H9 (cell line): ENCODE data around the gene ZSWIM5. TPM values are rescaled to one million over a fixed set of nuclear protein-coding genes. Genes with fewer than 3 reads are reported as not detected.

Experiments used
- DNase-seq: peaks from one replicate; pipeline ENCODE4 v3.0.0-alpha.2; 2017
- H2AFZ ChIP-seq: one replicate; pipeline ENCODE4 v1.6.1; 2013; ENCODE audit warnings: mild to moderate bottlenecking, low read length, control low read depth, moderate library complexity
- H2AK5ac ChIP-seq: 2 replicates; pipeline ENCODE4 v1.6.1; 2013; ENCODE audit warnings: low read length, control low read depth, mixed read lengths; ENCODE audit not compliant: insufficient read length
- H2BK120ac ChIP-seq: one replicate; pipeline ENCODE4 v1.6.1; 2013; ENCODE audit warnings: low read depth, mild to moderate bottlenecking, low read length, control low read depth, inconsistent platforms; ENCODE audit not compliant: poor library complexity, severe bottlenecking
- H2BK12ac ChIP-seq: 2 replicates; pipeline ENCODE4 v1.6.1; 2013; ENCODE audit warnings: low read length, control low read depth, mixed read lengths, low read depth; ENCODE audit not compliant: insufficient read length
- H2BK15ac ChIP-seq: 2 replicates; pipeline ENCODE4 v1.6.1; 2013; ENCODE audit warnings: low read depth, low read length, control low read depth
- H2BK20ac ChIP-seq: one replicate; pipeline ENCODE4 v1.6.1; 2013; ENCODE audit warnings: low read depth, mild to moderate bottlenecking, low read length, control low read depth, inconsistent platforms; ENCODE audit not compliant: poor library complexity, severe bottlenecking
- H2BK5ac ChIP-seq: 2 replicates; pipeline ENCODE4 v1.6.1; 2013; ENCODE audit warnings: low read length, control low read depth, mixed read lengths; ENCODE audit not compliant: insufficient read length
- H3K14ac ChIP-seq: 2 replicates; pipeline ENCODE4 v1.6.1; 2013; ENCODE audit warnings: low read length, control low read depth; ENCODE audit not compliant: insufficient read depth
- H3K18ac ChIP-seq: 2 replicates; pipeline ENCODE4 v1.6.1; 2013; ENCODE audit warnings: low read depth, mild to moderate bottlenecking, mixed read lengths, low read length, control low read depth; ENCODE audit not compliant: insufficient read length
- H3K23ac ChIP-seq: 2 replicates; pipeline ENCODE4 v1.6.1; 2013; ENCODE audit warnings: low read length, control low read depth, mixed read lengths, low read depth; ENCODE audit not compliant: insufficient read length
- H3K23me2 ChIP-seq: 2 replicates; pipeline ENCODE4 v1.6.1; 2013; ENCODE audit warnings: low read depth, mild to moderate bottlenecking, mixed read lengths, low read length, control low read depth; ENCODE audit not compliant: insufficient read length, poor library complexity, severe bottlenecking
- H3K27ac ChIP-seq: 2 replicates; pipeline ENCODE4 v1.5.1; 2013; ENCODE audit warnings: low read length, control low read depth, mixed read lengths, low read depth; ENCODE audit not compliant: insufficient read length
- H3K27me3 ChIP-seq: 2 replicates; pipeline ENCODE4 v1.6.1; 2013; ENCODE audit warnings: low read length, control low read depth, inconsistent platforms; ENCODE audit not compliant: insufficient read depth
- H3K4ac ChIP-seq: 2 replicates; pipeline ENCODE4 v1.6.1; 2013; ENCODE audit warnings: low read depth, mild to moderate bottlenecking, control low read depth, inconsistent platforms, low read length, moderate library complexity
- H3K4me1 ChIP-seq: 2 replicates; pipeline ENCODE4 v1.6.1; 2013; ENCODE audit warnings: low read length, control low read depth, inconsistent platforms; ENCODE audit not compliant: insufficient read depth
- H3K4me2 ChIP-seq: 2 replicates; pipeline ENCODE4 v1.6.1; 2013; ENCODE audit warnings: low read length, control low read depth, mixed read lengths; ENCODE audit not compliant: insufficient read length, insufficient read depth
- H3K56ac ChIP-seq: 2 replicates; pipeline ENCODE4 v1.6.1; 2013; ENCODE audit warnings: low read depth, mild to moderate bottlenecking, mixed read lengths, low read length, control low read depth; ENCODE audit not compliant: insufficient read length
- H3K79me1 ChIP-seq: 2 replicates; pipeline ENCODE4 v1.6.1; 2013; ENCODE audit warnings: low read depth, mild to moderate bottlenecking, moderate library complexity, low read length, control low read depth, inconsistent platforms; ENCODE audit not compliant: insufficient read depth, poor library complexity, severe bottlenecking
- H3K79me2 ChIP-seq: 2 replicates; pipeline ENCODE4 v1.6.1; 2013; ENCODE audit warnings: low read length, control low read depth, inconsistent platforms; ENCODE audit not compliant: insufficient read depth
- H3K9ac ChIP-seq: 2 replicates; pipeline ENCODE4 v1.6.1; 2013; ENCODE audit warnings: low read length, control low read depth, mixed read lengths; ENCODE audit not compliant: insufficient read length; ENCODE audit errors: extremely low read depth
- H3K9me3 ChIP-seq: one replicate; pipeline ENCODE4 v1.6.1; 2013; ENCODE audit warnings: low read depth, low read length, inconsistent platforms; ENCODE audit not compliant: control insufficient read depth
- H3T11ph ChIP-seq: one replicate; pipeline ENCODE4 v1.6.1; 2013; ENCODE audit warnings: mild to moderate bottlenecking, low read length, control low read depth, inconsistent platforms
- H4K20me1 ChIP-seq: one replicate; pipeline ENCODE4 v1.6.1; 2013; ENCODE audit not compliant: control insufficient read depth, insufficient read length, insufficient read depth
- H4K5ac ChIP-seq: 2 replicates; pipeline ENCODE4 v1.6.1; 2013; ENCODE audit warnings: low read depth, mild to moderate bottlenecking, mixed read lengths, low read length, control low read depth; ENCODE audit not compliant: insufficient read length
- H4K8ac ChIP-seq: replicated peaks from 2 replicates; pipeline ENCODE4 v1.6.1; 2013; ENCODE audit warnings: low read length, control low read depth, mixed read lengths, low read depth; ENCODE audit not compliant: insufficient read length
- H4K91ac ChIP-seq: 2 replicates; pipeline ENCODE4 v1.6.1; 2013; ENCODE audit warnings: low read depth, mild to moderate bottlenecking, moderate library complexity, mixed read lengths, low read length, control low read depth; ENCODE audit not compliant: insufficient read length
- H3K27ac Mint-ChIP-seq, 3 experiments: 2 replicates in 2 of 3; 3 replicates in 1 of 3; pipeline ENCODE4 v1.8.0; 2020 to 2021; ENCODE audit warnings: mixed read lengths in 3 of 3, mild to moderate bottlenecking in 1 of 3, moderate library complexity in 1 of 3
- H3K27me3 Mint-ChIP-seq: 2 replicates; pipeline ENCODE4 v1.8.0; 2021; ENCODE audit warnings: low read depth, mild to moderate bottlenecking, moderate library complexity, mixed read lengths
- H3K36me3 Mint-ChIP-seq, 3 experiments: 2 replicates in 2 of 3; 3 replicates in 1 of 3; pipeline ENCODE4 v1.8.0; 2020 to 2021; ENCODE audit warnings: low read depth in 3 of 3, mixed read lengths in 3 of 3; ENCODE audit not compliant: insufficient read depth in 1 of 3
- H3K4me1 Mint-ChIP-seq, 2 experiments: 2 replicates each; pipeline ENCODE4 v1.8.0; 2020; ENCODE audit warnings: mixed read lengths in 2 of 2
- H3K4me3 Mint-ChIP-seq, 2 experiments: 2 replicates in 1 of 2; 3 replicates in 1 of 2; pipeline ENCODE4 v1.8.0; 2020 to 2021; ENCODE audit warnings: mild to moderate bottlenecking in 2 of 2, mixed read lengths in 2 of 2, moderate library complexity in 1 of 2
- H3K9me3 Mint-ChIP-seq, 2 experiments: 2 replicates in 1 of 2; 3 replicates in 1 of 2; pipeline ENCODE4 v1.8.0; 2020; ENCODE audit warnings: mild to moderate bottlenecking in 2 of 2, mixed read lengths in 2 of 2, moderate library complexity in 1 of 2
- WGBS: extraction: QIAGEN DNeasy Blood & Tissue Kit; methylation state at CpG from one replicate; pipeline ENCODE4 v1.1.7; 2013; ENCODE audit warnings: missing lambda C conversion rate, low lambda C conversion rate, mixed read lengths; ENCODE audit not compliant: insufficient read length; ENCODE audit errors: extremely low coverage; 5-methylcytosine and 5-hydroxymethylcytosine counted together
- total RNA-seq: library from RNA; stranded (reverse); gene quantifications from 2 replicates; pipeline ENCODE4 v1.2.1, GENCODE V29; 2021
- TF ChIP-seq, protein P1 (sequence below): fragments of 200-600 bp; sonication (generic); conservative IDR thresholded peaks from 3 replicates; pipeline ENCODE4 v1.8.0; 2021; ENCODE audit warnings: antibody characterized with exemption, mild to moderate bottlenecking

ZSWIM5 gene
- total RNA-seq, 1 experiment from 2014 or later: 3.5 TPM

DNA sequence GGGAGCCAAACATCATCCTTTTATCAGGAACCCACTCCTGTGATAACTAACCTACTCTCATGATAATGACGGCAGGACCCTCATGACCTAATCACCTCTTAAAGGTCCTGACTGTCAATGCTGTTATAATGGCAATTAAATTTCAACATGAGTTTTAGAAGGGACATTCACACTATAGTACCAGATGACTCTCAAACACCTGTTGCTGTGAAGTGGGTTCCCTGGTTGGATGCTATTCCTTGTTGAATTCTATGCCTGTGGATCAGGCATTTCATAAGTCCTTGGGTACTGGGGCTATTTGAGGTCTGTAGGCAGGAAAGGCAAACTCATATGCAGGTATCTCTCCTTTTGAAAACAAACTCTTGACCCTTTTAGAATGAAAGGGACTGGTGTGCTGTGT, 7.5 kb upstream of the ZSWIM5 start:
- Mint-ChIP-seq H3K27me3 (peaks cover 18% of the 10 kb centered on the region), H3K9me3 (no peaks in the 10 kb centered on the region), H3K4me3 (no peak overlapping the region), H3K4me1 (no peaks in the 10 kb centered on the region), H3K36me3 (no peaks in the 10 kb centered on the region), H3K27ac (no peak overlapping the region)
- Histone ChIP-seq H3K23ac (no peak overlapping the region), H3K9me3 (no peaks in the 10 kb centered on the region), H2AK5ac (no peak overlapping the region), H3K23me2 (no peaks in the 10 kb centered on the region), H3K14ac (no peak overlapping the region), H4K5ac (no peak overlapping the region), H2BK5ac (no peak overlapping the region), H3K27ac (no peak overlapping the region), H3K9ac (no peak overlapping the region), H2BK20ac (no peak overlapping the region), H2BK120ac (no peak overlapping the region), H3K56ac (no peak overlapping the region), H4K8ac (no peak overlapping the region), H4K20me1 (no peaks in the 10 kb centered on the region), H2BK15ac (no peak overlapping the region), H3K79me2 (no peaks in the 10 kb centered on the region), H3K27me3 (no peaks in the 10 kb centered on the region), H3K4me1 (no peaks in the 10 kb centered on the region), H3K79me1 (no peaks in the 10 kb centered on the region), H3K4me2 (no peak overlapping the region), H3T11ph (no peak overlapping the region), H2BK12ac (no peak overlapping the region), H4K91ac (no peak overlapping the region), H2AFZ (no peak overlapping the region), H3K4ac (no peak overlapping the region), H3K18ac (no peak overlapping the region)
- DNase-seq: no peak
- TF ChIP-seq, protein P1, sequence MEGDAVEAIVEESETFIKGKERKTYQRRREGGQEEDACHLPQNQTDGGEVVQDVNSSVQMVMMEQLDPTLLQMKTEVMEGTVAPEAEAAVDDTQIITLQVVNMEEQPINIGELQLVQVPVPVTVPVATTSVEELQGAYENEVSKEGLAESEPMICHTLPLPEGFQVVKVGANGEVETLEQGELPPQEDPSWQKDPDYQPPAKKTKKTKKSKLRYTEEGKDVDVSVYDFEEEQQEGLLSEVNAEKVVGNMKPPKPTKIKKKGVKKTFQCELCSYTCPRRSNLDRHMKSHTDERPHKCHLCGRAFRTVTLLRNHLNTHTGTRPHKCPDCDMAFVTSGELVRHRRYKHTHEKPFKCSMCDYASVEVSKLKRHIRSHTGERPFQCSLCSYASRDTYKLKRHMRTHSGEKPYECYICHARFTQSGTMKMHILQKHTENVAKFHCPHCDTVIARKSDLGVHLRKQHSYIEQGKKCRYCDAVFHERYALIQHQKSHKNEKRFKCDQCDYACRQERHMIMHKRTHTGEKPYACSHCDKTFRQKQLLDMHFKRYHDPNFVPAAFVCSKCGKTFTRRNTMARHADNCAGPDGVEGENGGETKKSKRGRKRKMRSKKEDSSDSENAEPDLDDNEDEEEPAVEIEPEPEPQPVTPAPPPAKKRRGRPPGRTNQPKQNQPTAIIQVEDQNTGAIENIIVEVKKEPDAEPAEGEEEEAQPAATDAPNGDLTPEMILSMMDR: no peak
- no CpG with 5 or more reads among the region's 1 CpG for WGBS
